Heart right ventricle (tissue), 16 donors: ENCODE results near the gene C2orf49. TPM values are rescaled to one million over a fixed set of nuclear protein-coding genes. Genes with fewer than 3 reads are reported as not detected.

ENCODE experiments used
- ATAC-seq, 8 donors: fragments of 200-7000 bp; cut with Tn5 transposase; one replicate each; pipeline ENCODE4 v1.9.1; 2020; ENCODE audit warnings: mild to moderate bottlenecking in 8 of 8, moderate library complexity in 8 of 8, moderate number of reproducible peaks in 1 of 8
- DNase-seq, 2 donors: peaks; one replicate each; pipeline ENCODE4 v3.0.0-alpha.2; 2020
- H3K27ac ChIP-seq, 10 donors: fragments of 200-600 bp; sonication (generic) in 2 of 10; one replicate each; pipeline versions ENCODE4 v1.5.0 to v1.8.0; 2020 to 2022; ENCODE audit warnings: mild to moderate bottlenecking in 3 of 10
- H3K27me3 ChIP-seq, 7 donors: fragments of 200-600 bp; one replicate each; pipeline ENCODE4 v1.8.0; 2021 to 2022; ENCODE audit warnings: mild to moderate bottlenecking in 2 of 7
- H3K36me3 ChIP-seq, 9 donors: fragments of 200-600 bp; sonication (generic) in 1 of 9; one replicate each; pipeline versions ENCODE4 v1.5.0 to v1.8.0; 2020 to 2022; ENCODE audit warnings: mild to moderate bottlenecking in 2 of 9
- H3K4me1 ChIP-seq, 9 donors: fragments of 200-600 bp; sonication (generic) in 1 of 9; one replicate each; pipeline versions ENCODE4 v1.5.0 to v1.8.0; 2020 to 2022; ENCODE audit warnings: mild to moderate bottlenecking in 4 of 9
- H3K4me3 ChIP-seq, 10 donors: fragments of 200-600 bp; sonication (generic) in 2 of 10; one replicate each; pipeline versions ENCODE4 v1.5.0 to v1.8.0; 2020 to 2022; ENCODE audit warnings: mild to moderate bottlenecking in 7 of 10, moderate library complexity in 2 of 10
- H3K9me3 ChIP-seq, 11 donors: fragments of 200-600 bp in 10 of 11; sonication (generic) in 2 of 11; one replicate each; pipeline versions ENCODE4 v1.5.0 to v1.8.0; 2013 to 2022; ENCODE audit warnings: mild to moderate bottlenecking in 2 of 11, control low read depth in 1 of 11, moderate library complexity in 1 of 11
- WGBS, 2 donors: extraction: QIAGEN DNeasy Blood & Tissue Kit; methylation state at CpG; one replicate each; pipeline ENCODE4 v1.1.7; 2013; ENCODE audit warnings: inconsistent platforms in 1 of 2; 5-methylcytosine and 5-hydroxymethylcytosine counted together
- intact Hi-C, 10 donors: fragments of 100-400 bp; cut with DNase I; formaldehyde crosslinking; loops; one replicate each; pipeline versions ENCODE4 v1.11.1 to v1.14.2; 2022
- long read RNA-seq, 3 donors: library from polyadenylated mRNA; unstranded; transcript quantifications; one replicate each; pipeline ENCODE4 v2.0.0, GENCODE V29; 2020 to 2021
- polyA plus RNA-seq, 2 donors: library from polyadenylated mRNA; stranded (reverse); fragments of 200-250 nt; gene quantifications; one replicate each; pipeline ENCODE4 v1.2.3, GENCODE V29; 2013
- total RNA-seq, 10 donors: library from RNA; stranded (reverse); fragmentation: NEBNext Ultra II Directional in 3 of 10; extraction: Animal tissue kit (Norgen Biotek cat#: 25700) in 3 of 10; gene quantifications; one replicate each; pipeline versions ENCODE4 v1.2.1 to v1.2.4, GENCODE V29; 2021 to 2023
- TF ChIP-seq, protein P1 (sequence below), 9 donors: fragments of 200-600 bp; sonication (generic) in 2 of 9; IDR thresholded peaks; one replicate each; pipeline versions ENCODE4 v1.5.0 to v1.8.0; 2021 to 2022; ENCODE audit warnings: antibody characterized with exemption in 9 of 9, mild to moderate bottlenecking in 5 of 9, moderate library complexity in 1 of 9
- donor health status: Arrhythmogenic right ventricular cardiomyopathy.
- donor health status: ischemic (EF 13 %, LVEDD 7.1; RV severe dilation, severe dysfunction).
- donor health status: healthy with polysubstance abuse.
- donor health status: DM: no; HTN: yes; CAD: no.
- donor health status: DM: no; HTN: no; CAD: no.
- donor health status: ischemic (EF 25% LVEDD 6.9; RV normal size, moderate dysfunction).
- donor health status: ischemic (EF 25% LVEDD 5.7; RV mildly dilated, moderate dysfunction).
- donor health status: healthy.
- donor health status: DM: yes; HTN: yes; CAD: no.
- donor health status: Ischemic cardiomyopathy.
- donor health status: ischemic (EF 35%, LVEDD 5.7; RV mildly dilated, moderate dysfunction).
- donor health status: nonischemic (EF 11% LVEDD 7.7; RV severe dilation, severe dysfunction).
- donor health status: DM: yes; HTN: yes; CAD: no.
- donor health status: PGD.
- donor health status: ischemic (EF 29% LVEDD 5.4; RV normal size, mild dysfunction).
- donor health status: nonischemic (EF 23%, LVEDD 6.1; RV moderate dilation, normal function).

C2orf49 gene
- 10 to 100 TPM; 12.2 to 22.9 (median 17.2) TPM for total RNA-seq
- polyA plus RNA-seq, result 1 to 10 TPM; 9.0 to 9.1 TPM
- long read RNA-seq, donor 1, full-length matches to known transcripts, result 34 of 40 reads
- long read RNA-seq, donor 1, partial matches to known transcripts, result 3 of 40 reads
- long read RNA-seq, donor 1, other reads (novel, unspliced or antisense), result 3 of 40 reads
- long read RNA-seq, donor 2, full-length matches to known transcripts, result 11 of 15 reads
- long read RNA-seq, donor 2, partial matches to known transcripts, result 0 of 15 reads
- long read RNA-seq, donor 2, other reads (novel, unspliced or antisense), result 4 of 15 reads
- long read RNA-seq, donor 3, full-length matches to known transcripts, result 4 of 8 reads
- long read RNA-seq, donor 3, partial matches to known transcripts, result 1 of 8 reads
- long read RNA-seq, donor 3, other reads (novel, unspliced or antisense), result 3 of 8 reads

DNA sequence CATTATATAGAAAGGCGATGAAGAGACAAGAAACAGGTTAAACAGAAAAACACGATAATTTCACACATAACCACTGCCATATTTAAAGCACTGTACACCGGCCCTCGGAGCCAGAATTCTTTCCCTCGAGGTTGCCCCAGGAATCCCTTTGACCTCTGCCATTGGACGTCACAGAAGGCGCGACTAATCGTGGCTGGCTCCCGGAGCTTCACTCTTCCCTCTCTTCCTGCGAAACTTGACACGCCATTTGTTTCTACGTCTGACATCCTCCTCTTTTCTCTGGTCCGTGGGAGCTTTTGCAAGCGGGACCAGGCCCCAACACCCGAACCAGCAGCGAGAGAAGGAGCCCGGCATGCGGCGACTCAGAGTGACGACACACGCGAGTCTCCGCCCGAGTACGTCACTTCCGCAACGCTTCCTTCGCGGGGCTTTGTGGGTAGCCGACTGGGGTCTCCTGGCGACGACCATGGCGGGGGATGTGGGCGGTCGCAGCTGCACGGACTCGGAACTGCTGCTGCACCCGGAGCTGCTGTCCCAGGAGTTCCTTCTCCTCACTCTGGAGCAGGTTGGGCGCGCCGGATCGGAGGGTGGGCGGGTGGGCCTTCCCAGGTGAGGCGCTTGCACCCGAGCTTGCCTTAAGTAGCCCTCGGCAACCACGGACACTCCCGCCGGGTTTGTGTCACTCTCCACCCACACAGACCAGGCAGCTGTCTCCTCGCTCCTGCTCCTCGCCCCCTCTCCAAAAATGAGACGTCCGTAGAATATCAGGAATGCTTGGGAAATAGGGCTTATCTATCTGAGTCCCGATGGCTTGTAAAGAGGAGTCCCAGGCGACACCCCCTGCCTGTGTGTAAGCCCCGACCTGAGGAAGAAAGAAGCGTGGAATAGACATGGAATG, at the start of gene C2orf49:
C2orf49 (plus strand) TSS at position 419 of the 898 bp plus-strand sequence; CDS start at position 467, 48 bp downstream.
- H3K36me3 ChIP-seq, result peaks cover 0 to 45% (median 22%) of the 10 kb centered on the region in 9 donors
- 0 to 1% methylated on average over 58 of the region's 58 CpGs for WGBS, 2 donors
- peaks cover 2 to 31% (median 25%) of the 10 kb centered on the region in 9 donors for H3K4me1 ChIP-seq
- TF ChIP-seq, protein P1, sequence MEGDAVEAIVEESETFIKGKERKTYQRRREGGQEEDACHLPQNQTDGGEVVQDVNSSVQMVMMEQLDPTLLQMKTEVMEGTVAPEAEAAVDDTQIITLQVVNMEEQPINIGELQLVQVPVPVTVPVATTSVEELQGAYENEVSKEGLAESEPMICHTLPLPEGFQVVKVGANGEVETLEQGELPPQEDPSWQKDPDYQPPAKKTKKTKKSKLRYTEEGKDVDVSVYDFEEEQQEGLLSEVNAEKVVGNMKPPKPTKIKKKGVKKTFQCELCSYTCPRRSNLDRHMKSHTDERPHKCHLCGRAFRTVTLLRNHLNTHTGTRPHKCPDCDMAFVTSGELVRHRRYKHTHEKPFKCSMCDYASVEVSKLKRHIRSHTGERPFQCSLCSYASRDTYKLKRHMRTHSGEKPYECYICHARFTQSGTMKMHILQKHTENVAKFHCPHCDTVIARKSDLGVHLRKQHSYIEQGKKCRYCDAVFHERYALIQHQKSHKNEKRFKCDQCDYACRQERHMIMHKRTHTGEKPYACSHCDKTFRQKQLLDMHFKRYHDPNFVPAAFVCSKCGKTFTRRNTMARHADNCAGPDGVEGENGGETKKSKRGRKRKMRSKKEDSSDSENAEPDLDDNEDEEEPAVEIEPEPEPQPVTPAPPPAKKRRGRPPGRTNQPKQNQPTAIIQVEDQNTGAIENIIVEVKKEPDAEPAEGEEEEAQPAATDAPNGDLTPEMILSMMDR (IDR thresholded peaks at IDR 0.05), result no peak
- intact Hi-C loops, result no loop called here
- DNase-seq (peak; percentile 87 to 91), ATAC-seq (peak; percentile 88 to 97 (median 96))
- H3K27me3 ChIP-seq, result no peaks in the 10 kb centered on the region
- peak within 1 kb of the TSS; percentile 77 to 98 (median 94) for H3K27ac ChIP-seq
- no peaks in the 10 kb centered on the region for H3K9me3 ChIP-seq
- H3K4me3 ChIP-seq, result peak within 1 kb of the TSS; percentile 59 to 94 (median 85)

DNA sequence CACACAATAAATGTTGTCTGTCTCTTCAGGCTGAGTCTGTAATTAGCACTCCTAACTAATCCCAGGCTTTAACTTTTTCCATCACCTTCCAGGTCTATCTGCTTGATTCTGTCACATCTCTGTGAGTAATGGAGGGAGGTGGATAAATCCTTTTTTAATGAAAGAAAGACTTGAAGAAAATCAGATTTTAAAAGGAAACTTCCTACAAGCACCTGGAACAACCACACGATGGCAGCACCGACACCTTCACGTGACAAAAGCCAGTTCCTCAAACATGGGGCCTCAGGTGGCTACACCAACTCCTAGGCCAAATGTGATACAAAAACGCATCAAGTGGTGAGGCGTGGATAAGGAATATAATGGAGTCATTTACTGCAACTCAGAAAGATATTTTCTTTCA, 49.6 kb upstream of the C2orf49 start:
- DNase-seq (no peak), ATAC-seq (no peak)
- Histone ChIP-seq H3K4me3 (no peak overlapping the region), H3K27me3 (no peaks in the 10 kb centered on the region), H3K9me3 (no peaks in the 10 kb centered on the region), H3K4me1 (no peaks in the 10 kb centered on the region), H3K36me3 (peaks cover 0 to 96% (median 24%) of the 10 kb centered on the region in 9 donors), H3K27ac (no peak overlapping the region)
- 58 to 62% methylated on average over 5 of the region's 5 CpGs for WGBS, 2 donors
- intact Hi-C loops, result no loop called here
- TF ChIP-seq, protein P1 (IDR thresholded peaks at IDR 0.05), result peak in 7 of 9 donors; percentile 22 to 49 (median 42)

DNA sequence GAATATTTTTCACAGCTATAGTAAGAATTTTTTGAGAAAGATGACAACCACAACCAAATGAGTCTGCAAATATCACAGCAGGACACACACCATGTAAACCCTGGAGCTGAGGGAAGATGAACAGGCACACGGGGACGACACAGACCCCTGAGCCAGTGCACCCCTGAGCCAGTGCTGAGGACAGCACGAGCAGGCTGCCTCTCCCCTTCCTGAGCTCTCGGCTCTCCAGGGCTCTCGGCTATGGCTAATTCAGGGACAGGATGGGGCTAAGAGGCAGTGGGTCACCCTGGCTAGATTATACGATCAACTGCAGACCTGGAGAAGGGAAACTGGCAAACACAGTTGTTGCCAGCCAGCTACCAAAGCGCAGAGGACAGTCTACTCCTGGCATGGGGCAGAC, 49.2 kb upstream of the C2orf49 start:
- no peaks in the 10 kb centered on the region for H3K27me3 ChIP-seq
- no peaks in the 10 kb centered on the region for H3K4me1 ChIP-seq
- DNase-seq, result no peak
- 91 to 96% methylated on average over 7 of the region's 7 CpGs for WGBS, 2 donors
- no peaks in the 10 kb centered on the region for H3K9me3 ChIP-seq
- no peak overlapping the region for H3K4me3 ChIP-seq
- no peak overlapping the region for H3K27ac ChIP-seq
- intact Hi-C loops, result no loop called here
- TF ChIP-seq, protein P1 (IDR thresholded peaks at IDR 0.05), result no peak
- H3K36me3 ChIP-seq, result peaks cover 0 to 93% (median 20%) of the 10 kb centered on the region in 9 donors
- ATAC-seq, result no peak

DNA sequence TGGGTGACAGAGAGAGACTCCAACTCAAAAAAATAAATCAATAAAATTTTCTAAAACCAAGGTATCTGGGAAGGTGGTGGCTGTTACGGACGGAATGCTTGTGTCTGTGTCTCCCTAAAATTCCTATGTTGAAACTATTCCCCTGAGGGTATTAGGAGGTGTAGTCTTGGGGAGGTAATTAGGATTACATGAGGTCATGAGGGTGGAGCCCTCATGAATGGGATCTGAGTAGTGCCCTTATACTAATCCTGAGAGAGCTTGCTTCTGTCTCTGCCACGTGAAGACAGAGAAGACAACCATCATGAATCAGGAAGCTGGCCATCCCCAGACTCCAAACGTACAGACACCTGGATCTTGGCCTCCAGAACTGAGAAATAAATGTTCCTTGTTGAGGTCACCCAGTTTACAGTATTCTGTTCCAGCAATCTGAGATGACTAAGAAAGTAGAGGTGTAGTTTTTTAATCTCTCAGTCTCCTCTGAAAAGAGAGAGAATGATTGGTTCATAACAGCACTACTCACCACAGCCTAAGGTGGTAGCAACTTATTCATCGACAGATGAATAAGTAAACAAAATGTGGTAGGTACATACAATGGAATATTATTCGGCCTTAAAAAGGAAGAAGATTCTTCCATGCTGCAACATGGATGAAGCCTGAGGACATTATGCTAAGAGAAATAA, 46.2 kb upstream of the C2orf49 start:
- ATAC-seq (no peak), DNase-seq (no peak)
- peaks cover 0 to 4% (median 0%) of the 10 kb centered on the region in 9 donors for H3K4me1 ChIP-seq
- no peaks in the 10 kb centered on the region for H3K9me3 ChIP-seq
- H3K36me3 ChIP-seq, result peaks cover 0 to 93% (median 18%) of the 10 kb centered on the region in 9 donors
- intact Hi-C loops, result no loop called here
- WGBS, 2 donors, result 96 to 98% methylated on average over 6 of the region's 6 CpGs
- no peaks in the 10 kb centered on the region for H3K27me3 ChIP-seq
- H3K4me3 ChIP-seq, result no peak overlapping the region
- TF ChIP-seq, protein P1 (IDR thresholded peaks at IDR 0.05), result no peak
- H3K27ac ChIP-seq, result no peak overlapping the region
